Embryonic facial prominence (tissue), 1 donor: ENCODE data around the gene IL23R.
"Not testable (repeated sequence)": the region's sequence is repeated elsewhere in the genome, so short reads cannot be mapped to it uniquely, and the experiment has no call there.

Source experiments
- DNase-seq: peaks from one replicate; pipeline ENCODE4 v3.0.0-alpha.2; 2016; ENCODE audit errors: extremely low spot score

IL23R gene, protein sequence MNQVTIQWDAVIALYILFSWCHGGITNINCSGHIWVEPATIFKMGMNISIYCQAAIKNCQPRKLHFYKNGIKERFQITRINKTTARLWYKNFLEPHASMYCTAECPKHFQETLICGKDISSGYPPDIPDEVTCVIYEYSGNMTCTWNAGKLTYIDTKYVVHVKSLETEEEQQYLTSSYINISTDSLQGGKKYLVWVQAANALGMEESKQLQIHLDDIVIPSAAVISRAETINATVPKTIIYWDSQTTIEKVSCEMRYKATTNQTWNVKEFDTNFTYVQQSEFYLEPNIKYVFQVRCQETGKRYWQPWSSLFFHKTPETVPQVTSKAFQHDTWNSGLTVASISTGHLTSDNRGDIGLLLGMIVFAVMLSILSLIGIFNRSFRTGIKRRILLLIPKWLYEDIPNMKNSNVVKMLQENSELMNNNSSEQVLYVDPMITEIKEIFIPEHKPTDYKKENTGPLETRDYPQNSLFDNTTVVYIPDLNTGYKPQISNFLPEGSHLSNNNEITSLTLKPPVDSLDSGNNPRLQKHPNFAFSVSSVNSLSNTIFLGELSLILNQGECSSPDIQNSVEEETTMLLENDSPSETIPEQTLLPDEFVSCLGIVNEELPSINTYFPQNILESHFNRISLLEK

GRCh38 chr1:67166196-67166595 lies at the start of gene IL23R:
TSS of gene IL23R (plus strand) at chr1:67166454. CDS start at chr1:67168121, 1,667 bp downstream.
- no peak for DNase-seq

DNA sequence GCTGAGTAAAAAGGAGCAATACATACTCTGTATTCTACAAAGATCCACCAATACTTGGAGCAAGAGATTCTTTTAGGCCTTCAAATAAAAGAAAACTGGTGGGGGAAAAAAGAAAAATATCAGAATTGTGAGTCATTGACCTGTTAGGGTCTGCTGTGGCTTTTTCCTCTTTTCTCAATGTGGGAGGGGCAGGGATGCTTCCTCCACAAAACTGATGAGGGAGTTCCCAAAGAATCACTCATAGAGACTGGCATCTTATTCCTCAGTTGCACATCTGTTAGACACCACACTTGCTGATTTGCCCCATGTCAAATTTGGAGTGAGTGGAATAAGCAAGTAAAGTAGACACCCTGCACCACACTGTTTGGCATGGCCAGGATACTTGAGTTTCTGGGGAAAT lies 48.1 kb upstream of the IL23R start:
- DNase-seq, result no peak

DNA sequence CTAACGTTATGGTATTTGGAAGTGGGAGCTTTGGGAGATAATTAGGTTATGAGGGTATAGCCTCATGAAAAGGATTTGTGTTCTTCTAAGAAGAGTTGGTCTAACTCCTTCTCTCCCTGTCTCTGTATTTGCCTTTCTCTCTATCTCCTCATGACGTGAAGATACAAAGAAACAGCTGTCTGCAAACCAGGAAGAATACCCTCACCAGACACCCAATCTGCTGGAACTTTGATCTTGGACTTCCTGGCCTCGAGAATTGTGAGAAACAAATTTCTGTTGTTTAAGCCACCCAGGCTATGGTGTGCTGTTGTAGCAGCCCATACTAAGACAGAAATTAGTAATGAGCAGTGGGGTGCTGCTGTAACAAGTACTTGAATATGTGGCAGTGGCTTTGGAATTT lies 47.6 kb upstream of the IL23R start:
- no peak for DNase-seq

- no peak for DNase-seq
Observed at GRCh38 chr1:67120855-67121619, 45.2 kb upstream of the IL23R start.

GRCh38 chr1:67124455-67124854 lies 41.8 kb upstream of the IL23R start:
- no peak for DNase-seq

GRCh38 chr1:67126111-67126746 lies 40.0 kb upstream of the IL23R start:
- DNase-seq, result no peak

GRCh38 chr1:67126974-67127373 lies 39.3 kb upstream of the IL23R start:
- DNase-seq, result no peak

- DNase-seq, result no peak
Observed at GRCh38 chr1:67130673-67131072, 35.6 kb upstream of the IL23R start.

GRCh38 chr1:67133177-67133576 lies 33.1 kb upstream of the IL23R start:
- no peak for DNase-seq

- DNase-seq, result peak; percentile 33
Observed at GRCh38 chr1:67134695-67135094, 31.6 kb upstream of the IL23R start, which contains the start of gene C1orf141. TSS of gene C1orf141 (minus strand) at chr1:67134970. CDS start at chr1:67127240, 7,730 bp downstream.

- no peak for DNase-seq
Observed at GRCh38 chr1:67135354-67135753, 30.9 kb upstream of the IL23R start.

- no peak for DNase-seq
Observed at GRCh38 chr1:67137307-67137753, 28.9 kb upstream of the IL23R start.

- no peak for DNase-seq
Observed at GRCh38 chr1:67138813-67139499, 27.3 kb upstream of the IL23R start.

DNA sequence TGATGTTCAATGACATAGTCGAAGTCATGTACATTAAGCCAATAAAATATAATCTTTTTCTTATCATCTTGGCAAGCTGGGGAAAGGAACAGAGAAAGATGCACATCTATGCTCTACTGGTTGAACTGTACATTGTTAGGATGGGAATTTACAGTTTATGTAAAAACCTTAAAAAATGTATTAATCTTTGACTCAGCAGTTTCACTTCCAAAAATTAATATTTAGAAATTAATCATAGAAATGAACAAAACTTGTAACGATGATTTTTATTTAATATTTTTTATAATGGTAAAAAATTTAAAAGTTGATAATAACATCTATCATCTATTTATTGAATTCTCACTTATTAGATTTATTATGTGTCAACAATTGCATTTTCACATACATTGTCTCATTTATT lies 25.8 kb upstream of the IL23R start:
- no peak for DNase-seq

DNA sequence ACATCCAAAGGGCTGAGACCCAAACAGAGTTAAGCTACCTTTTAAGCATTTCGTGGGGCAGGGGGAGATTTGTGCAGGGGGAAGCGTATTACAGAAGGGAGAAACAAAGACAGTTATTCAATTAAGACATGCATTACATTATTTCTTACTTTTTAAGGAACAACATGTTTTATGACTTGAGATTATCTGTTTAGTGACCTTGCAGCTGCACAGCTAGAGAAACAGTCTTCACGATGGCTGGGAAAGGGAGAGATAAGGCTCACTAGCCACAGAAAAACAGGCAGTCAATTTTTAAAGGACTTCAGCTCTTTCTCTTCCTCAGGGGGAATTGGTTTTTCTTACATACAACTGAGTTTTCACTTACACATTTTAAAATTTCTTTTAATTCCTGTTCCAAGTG lies 24.4 kb upstream of the IL23R start:
- DNase-seq, result not testable (repeated sequence)

DNA sequence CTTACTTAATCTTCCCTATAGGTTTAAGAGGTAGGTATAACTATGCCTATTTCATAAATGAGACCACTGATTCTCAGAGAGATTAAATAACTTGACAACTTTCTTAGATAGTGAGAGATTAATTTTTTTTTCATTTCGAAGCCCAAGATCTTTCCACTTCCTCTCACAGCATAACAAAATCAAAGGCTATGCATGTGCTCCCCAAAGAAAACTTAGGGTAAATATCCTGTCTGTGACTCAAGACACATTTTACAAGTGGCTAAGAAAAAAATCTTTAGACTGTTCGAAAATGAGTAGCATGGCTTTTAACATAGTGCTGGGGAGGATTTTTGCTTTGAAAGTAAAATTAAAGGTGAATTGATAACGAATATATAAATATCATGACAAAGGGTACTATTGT lies 23.3 kb upstream of the IL23R start:
- no peak for DNase-seq

DNA sequence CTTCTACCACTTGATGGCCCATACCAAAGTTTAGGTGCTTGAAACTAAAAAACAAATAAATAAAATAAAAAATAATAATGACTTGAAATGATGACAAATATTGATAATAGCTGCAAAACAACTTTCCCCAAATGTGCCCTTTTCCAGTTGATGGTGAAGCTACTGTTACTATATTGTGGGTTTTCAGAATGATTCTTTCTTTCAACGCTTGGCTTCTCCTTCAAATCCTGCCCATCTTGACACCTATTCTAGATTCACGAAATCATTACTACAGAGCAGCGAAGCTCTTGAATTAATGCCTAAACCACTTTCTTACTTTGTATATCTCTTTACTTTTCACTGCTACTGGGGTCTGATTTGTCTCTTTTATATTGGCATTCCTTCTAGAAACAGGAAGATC lies 22.3 kb upstream of the IL23R start:
- no peak for DNase-seq

DNA sequence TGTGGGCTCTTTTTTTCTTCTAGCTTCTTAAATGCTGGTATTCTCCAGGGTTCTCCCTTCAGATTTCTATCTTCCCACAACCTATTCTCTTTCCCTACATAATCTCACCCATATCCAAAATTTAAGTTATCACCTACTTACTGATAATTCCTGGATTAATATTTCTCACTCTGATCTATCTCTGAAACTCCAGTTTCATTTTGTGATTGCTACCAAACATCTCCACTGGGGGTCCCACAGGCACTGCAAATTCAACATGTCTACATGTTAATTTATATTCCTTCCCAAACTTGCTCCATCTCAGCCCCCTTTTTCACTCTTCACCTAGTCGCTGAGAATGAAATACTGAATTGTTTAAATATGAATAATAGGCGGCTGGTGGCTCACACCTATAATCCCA lies 21.6 kb upstream of the IL23R start:
- DNase-seq, result no peak

- DNase-seq, result no peak
Observed at GRCh38 chr1:67146101-67146500, 20.2 kb upstream of the IL23R start.

DNA sequence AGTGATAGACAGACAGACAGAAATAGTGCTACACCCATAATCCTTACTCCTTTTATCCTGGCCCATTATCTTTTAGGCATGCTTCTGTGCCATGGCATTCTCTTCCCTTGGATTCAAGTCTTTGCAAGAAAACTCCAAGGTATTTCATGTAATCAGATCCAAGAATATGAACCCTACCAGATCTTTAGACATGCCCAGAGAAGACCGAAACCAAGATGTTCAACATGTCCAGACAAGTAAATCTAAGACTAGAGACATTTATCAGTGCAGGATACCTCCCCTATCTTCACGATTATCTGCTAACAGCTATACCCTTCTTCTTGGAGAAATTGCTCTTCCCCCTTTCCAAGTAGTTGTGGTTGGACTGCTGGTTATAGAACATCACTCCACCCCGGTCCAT lies 19.7 kb upstream of the IL23R start:
- no peak for DNase-seq

GRCh38 chr1:67147973-67148372 lies 18.3 kb upstream of the IL23R start:
- not testable (repeated sequence) for DNase-seq
